Lung (tissue), 12 donors: Measurements from ENCODE around the gene EEF2. TPM values are rescaled to one million over a fixed set of nuclear protein-coding genes. Genes with fewer than 3 reads are reported as not detected.
"Not testable (repeated sequence)": the region's sequence is repeated elsewhere in the genome, so short reads cannot be mapped to it uniquely, and the experiment has no call there.

Experiments used
- ATAC-seq: fragments of 200-7000 bp; cut with Tn5 transposase; one replicate; pipeline ENCODE4 v1.9.1; 2020; ENCODE audit warnings: moderate number of reproducible peaks; ENCODE audit not compliant: insufficient read depth, low FRiP score
- DNase-seq, 3 donors: peaks; one replicate each; pipeline ENCODE4 v3.0.0-alpha.2; 2013 to 2017
- H3K27ac ChIP-seq, 2 donors: one replicate each; pipeline ENCODE4 v1.5.1; 2013; ENCODE audit warnings: mild to moderate bottlenecking in 2 of 2, moderate library complexity in 2 of 2, control low read depth in 1 of 2, inconsistent platforms in 1 of 2, low read depth in 1 of 2, low read length in 1 of 2
- H3K27me3 ChIP-seq, 3 donors: one replicate each; pipeline ENCODE4 v1.5.1; 2013; ENCODE audit warnings: low read length in 2 of 3; ENCODE audit not compliant: control insufficient read depth in 3 of 3, insufficient read depth in 3 of 3
- H3K36me3 ChIP-seq, 4 donors: one replicate each; pipeline ENCODE4 v1.5.1; 2013; ENCODE audit warnings: low read length in 4 of 4, mild to moderate bottlenecking in 1 of 4, moderate library complexity in 1 of 4; ENCODE audit not compliant: control insufficient read depth in 4 of 4, insufficient read depth in 4 of 4
- H3K4me1 ChIP-seq, 5 donors: one replicate each; pipeline ENCODE4 v1.5.1; 2013; ENCODE audit warnings: low read length in 5 of 5, mild to moderate bottlenecking in 2 of 5, moderate library complexity in 1 of 5; ENCODE audit not compliant: control insufficient read depth in 5 of 5, insufficient read depth in 5 of 5
- H3K4me3 ChIP-seq: one replicate; pipeline ENCODE4 v1.5.1; 2013; ENCODE audit warnings: mild to moderate bottlenecking, control low read depth, moderate library complexity
- H3K9ac ChIP-seq, 2 donors: one replicate each; pipeline ENCODE4 v1.5.1; 2013; ENCODE audit warnings: low read length in 2 of 2, control low read depth in 1 of 2; ENCODE audit not compliant: insufficient read depth in 1 of 2
- H3K9me3 ChIP-seq, 4 donors: one replicate each; pipeline ENCODE4 v1.5.1; 2013; ENCODE audit warnings: low read length in 3 of 4, mild to moderate bottlenecking in 1 of 4, moderate library complexity in 1 of 4; ENCODE audit not compliant: control insufficient read depth in 4 of 4, insufficient read depth in 3 of 4
- CTCF ChIP-seq: IDR thresholded peaks from 2 replicates; pipeline ENCODE4 v1.5.1; 2012; ENCODE audit warnings: mild to moderate bottlenecking; ENCODE audit errors: control extremely low read depth, extremely low read depth
- WGBS, 2 donors: extraction: QIAGEN DNeasy Blood & Tissue Kit; methylation state at CpG; one replicate each; pipeline ENCODE4 v1.1.7; 2013; 5-methylcytosine and 5-hydroxymethylcytosine counted together
- polyA plus RNA-seq, 2 donors: library from polyadenylated mRNA; stranded (reverse); fragments of 200-250 nt; gene quantifications; one replicate each; pipeline ENCODE4 v1.2.1, GENCODE V29; 2013
- total RNA-seq, 2 donors: library from RNA; depleted of rRNA in 1 of 2; stranded (reverse); fragments of >200 nt in 1 of 2; gene quantifications; one replicate each; pipeline ENCODE4 v1.2.1, GENCODE V29; 2014 to 2021
- donor health status: control.
- donor health status: control.
- donor health status: Bipolar disorder and iron deficiency.
- donor health status: healthy.
- donor health status: DM: yes; HTN: yes; CAD: no.

Gene EEF2
- total and polyA plus RNA-seq, 4 donors = 994 to 1,934 (median 1,345) TPM

GRCh38 chr19:3969435-3970312 is 15.6 kb downstream of the EEF2 start:
- 26 to 51% methylated on average over 23 of the region's 23 CpGs for WGBS, 2 donors
- Histone ChIP-seq H3K27me3 (no peaks in the 10 kb centered on the region), H3K27ac (peak overlapping the region; percentile 92 to 99), H3K36me3 (peaks cover 0 to 24% (median 13%) of the 10 kb centered on the region in 4 donors), H3K4me3 (peak overlapping the region; percentile 95), H3K9me3 (no peaks in the 10 kb centered on the region), H3K9ac (peak overlapping the region in 1 of 2 donors; percentile 77), H3K4me1 (peaks cover 7 to 27% (median 19%) of the 10 kb centered on the region in 5 donors)
- no peak for ATAC-seq
- peak in 2 of 3 donors; percentile 22 to 44 for DNase-seq
- no peak for TF ChIP-seq CTCF

DNA sequence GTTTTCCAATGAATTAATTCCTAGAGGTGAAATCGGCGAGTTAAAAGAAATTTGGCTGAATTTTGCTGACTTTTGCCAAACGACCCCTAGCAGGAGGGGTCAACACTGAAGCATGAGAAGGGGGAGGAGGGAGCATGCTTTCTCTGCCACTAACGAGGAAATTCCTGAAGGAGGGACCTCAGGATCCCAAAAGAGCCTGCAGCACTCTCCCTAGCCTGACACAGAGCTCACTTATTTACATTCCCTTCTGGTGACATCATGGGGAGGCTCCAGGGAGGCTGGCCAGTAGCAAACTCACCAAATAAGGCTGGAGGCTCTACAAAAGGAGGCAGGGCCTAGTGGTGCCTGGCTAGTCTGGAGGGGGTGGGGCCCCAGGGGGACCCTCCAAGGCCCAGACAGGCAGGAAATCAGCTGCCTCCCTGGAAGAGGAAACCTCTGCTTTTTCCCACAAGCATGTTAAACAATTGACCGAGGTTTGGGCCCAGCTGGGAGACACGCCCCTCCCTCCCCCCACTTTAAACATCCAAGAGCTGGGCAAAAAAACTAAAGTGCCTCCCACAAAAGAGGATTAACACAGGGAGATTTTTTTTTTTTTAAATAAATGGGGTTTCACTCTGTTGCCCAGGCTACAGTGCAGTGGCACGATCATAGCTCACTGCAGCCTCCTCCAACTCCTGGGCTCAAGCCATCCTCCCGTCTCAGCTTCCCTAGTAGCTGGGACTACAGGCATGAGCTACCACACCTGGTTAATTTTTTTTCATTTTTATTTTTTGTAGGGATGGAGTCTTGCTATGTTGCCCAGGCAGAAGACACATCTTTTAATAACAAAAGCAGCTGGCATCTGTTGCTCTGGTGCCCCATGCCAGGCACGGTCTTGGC is 16.5 kb downstream of the EEF2 start:
- H3K36me3 ChIP-seq = peaks cover 6 to 33% (median 15%) of the 10 kb centered on the region in 4 donors
- DNase-seq (peak; percentile 96 to 98 (median 98)), ATAC-seq (peak; percentile 41)
- no peaks in the 10 kb centered on the region for H3K9me3 ChIP-seq
- TF ChIP-seq CTCF = no peak
- H3K27ac ChIP-seq = peak overlapping the region; percentile 92 to 99
- H3K4me1 ChIP-seq = peaks cover 7 to 27% (median 19%) of the 10 kb centered on the region in 5 donors
- peak overlapping the region; percentile 6 to 82 for H3K9ac ChIP-seq
- peak overlapping the region; percentile 15 for H3K4me3 ChIP-seq
- no peaks in the 10 kb centered on the region for H3K27me3 ChIP-seq
- 30 to 53% methylated on average over 9 of the region's 9 CpGs for WGBS, 2 donors

GRCh38 chr19:3967983-3968382 is 17.3 kb downstream of the EEF2 start:
- 88 to 89% methylated on average over 12 of the region's 12 CpGs for WGBS, 2 donors
- peak overlapping the region; percentile 73 to 94 for H3K27ac ChIP-seq
- DNase-seq, H3K4me3 ChIP-seq, ATAC-seq, H3K9me3 ChIP-seq, H3K27me3 ChIP-seq: not testable (repeated sequence)
- H3K9ac ChIP-seq = peak overlapping the region; percentile 6 to 82
- peaks cover 7 to 27% (median 19%) of the 10 kb centered on the region in 5 donors for H3K4me1 ChIP-seq
- H3K36me3 ChIP-seq = peaks cover 6 to 41% (median 19%) of the 10 kb centered on the region in 4 donors
